GM23338 (cell line): ENCODE data around the gene GHDC. TPM values are rescaled to one million over a fixed set of nuclear protein-coding genes. Genes with fewer than 3 reads are reported as not detected.

Experiments
- ATAC-seq: fragments of 200-7000 bp; cut with Tn5 transposase; 3 replicates; pipeline ENCODE4 v1.9.1; 2020
- DNase-seq: peaks from one replicate; pipeline ENCODE4 v3.0.0-alpha.2; 2015; ENCODE audit warnings: low spot score
- H2AFZ ChIP-seq: fragments of 200-600 bp; sonication (generic); 2 replicates; pipeline ENCODE4 v1.8.0; 2016; ENCODE audit warnings: antibody characterized with exemption, mild to moderate bottlenecking, moderate library complexity
- H3F3A ChIP-seq: fragments of 200-600 bp; sonication (generic); replicated peaks from 2 replicates; pipeline ENCODE4 v1.8.0; 2017; ENCODE audit warnings: antibody characterized with exemption, mixed run types, low read depth
- H3K27ac ChIP-seq: fragments of 200-600 bp; sonication (generic); 2 replicates; pipeline ENCODE4 v1.6.1; 2016; ENCODE audit warnings: low read depth
- H3K27me3 ChIP-seq: fragments of 200-600 bp; sonication (generic); 2 replicates; pipeline ENCODE4 v1.8.0; 2016; ENCODE audit warnings: mild to moderate bottlenecking, mixed run types, moderate library complexity; ENCODE audit not compliant: insufficient read depth
- H3K36me3 ChIP-seq: fragments of 200-600 bp; sonication (generic); 2 replicates; pipeline ENCODE4 v1.8.0; 2016; ENCODE audit warnings: mild to moderate bottlenecking; ENCODE audit not compliant: insufficient read depth
- H3K4me1 ChIP-seq: fragments of 200-600 bp; sonication (generic); 2 replicates; pipeline ENCODE4 v1.8.0; 2016; ENCODE audit warnings: mild to moderate bottlenecking, moderate library complexity; ENCODE audit not compliant: insufficient read depth
- H3K4me2 ChIP-seq: fragments of 200-600 bp; sonication (generic); 2 replicates; pipeline ENCODE4 v1.7.1; 2017; ENCODE audit warnings: mixed run types
- H3K4me3 ChIP-seq: fragments of 200-600 bp; sonication (generic); 2 replicates; pipeline ENCODE4 v1.6.1; 2016; ENCODE audit warnings: mixed run types
- H3K79me2 ChIP-seq: fragments of 200-600 bp; sonication (generic); replicated peaks from 2 replicates; pipeline ENCODE4 v1.8.0; 2017; ENCODE audit warnings: mild to moderate bottlenecking; ENCODE audit not compliant: insufficient read depth
- H3K9me2 ChIP-seq: fragments of 200-600 bp; sonication (generic); 2 replicates; pipeline ENCODE4 v1.8.0; 2017; ENCODE audit not compliant: insufficient read depth
- H4K20me1 ChIP-seq: fragments of 200-600 bp; sonication (generic); replicated peaks from 2 replicates; pipeline ENCODE4 v1.8.0; 2017; ENCODE audit warnings: mild to moderate bottlenecking; ENCODE audit not compliant: insufficient read depth
- H3K27ac Mint-ChIP-seq: 2 replicates; pipeline ENCODE4 v1.8.0; 2020; ENCODE audit warnings: inconsistent platforms, mild to moderate bottlenecking, moderate library complexity, mixed read lengths
- H3K27me3 Mint-ChIP-seq: 3 replicates; pipeline ENCODE4 v1.8.0; 2022; ENCODE audit warnings: low read depth, mild to moderate bottlenecking, moderate library complexity, mixed read lengths, inconsistent platforms; ENCODE audit not compliant: insufficient read depth, poor library complexity
- H3K36me3 Mint-ChIP-seq: 3 replicates; pipeline ENCODE4 v1.8.0; 2021; ENCODE audit warnings: low read depth, mild to moderate bottlenecking, inconsistent platforms, moderate library complexity, mixed read lengths
- H3K4me1 Mint-ChIP-seq: 3 replicates; pipeline ENCODE4 v1.8.0; 2020; ENCODE audit warnings: mild to moderate bottlenecking, inconsistent platforms, mixed read lengths
- H3K4me3 Mint-ChIP-seq: 3 replicates; pipeline ENCODE4 v1.8.0; 2021; ENCODE audit warnings: moderate library complexity, mild to moderate bottlenecking, inconsistent platforms, mixed read lengths
- H3K9me3 Mint-ChIP-seq: 3 replicates; pipeline ENCODE4 v1.8.0; 2020; ENCODE audit warnings: moderate library complexity, mild to moderate bottlenecking, inconsistent platforms, mixed read lengths
- CREB1 ChIP-seq: fragments of 250-450 bp; sonication (Bioruptor Pico); IDR thresholded peaks from 2 replicates; pipeline ENCODE4 v1.5.0; 2020; ENCODE audit warnings: low read depth, mild to moderate bottlenecking, moderate library complexity
- CTCF ChIP-seq, 2 experiments: fragments of 200-600 bp in 1 of 2; sonication (generic) in 1 of 2; conservative IDR thresholded peaks; 2 replicates each; pipeline versions ENCODE4 v1.5.1 to v1.6.1; 2016 to 2017; ENCODE audit warnings: antibody characterized with exemption in 2 of 2, low read depth in 2 of 2, mild to moderate bottlenecking in 2 of 2, moderate library complexity in 1 of 2
- EZH2 ChIP-seq: fragments of 200-600 bp; sonication (generic); IDR thresholded peaks from one replicate; pipeline ENCODE4 v1.8.0; 2017; ENCODE audit warnings: antibody characterized with exemption, mild to moderate bottlenecking, low read depth; ENCODE audit not compliant: unreplicated experiment
- EZH2phosphoT487 ChIP-seq: fragments of 200-600 bp; sonication (generic); IDR thresholded peaks from one replicate; pipeline ENCODE4 v1.8.1; 2018; ENCODE audit warnings: antibody characterized with exemption; ENCODE audit not compliant: unreplicated experiment
- JUNB ChIP-seq: IDR thresholded peaks from one replicate; pipeline ENCODE4 v1.6.1; 2016; ENCODE audit warnings: antibody characterized with exemption; ENCODE audit not compliant: unreplicated experiment
- NANOG ChIP-seq: IDR thresholded peaks from 2 replicates; pipeline ENCODE4 v1.6.1; 2016; ENCODE audit warnings: antibody characterized with exemption, borderline replicate concordance
- REST ChIP-seq: IDR thresholded peaks from one replicate; pipeline ENCODE4 v1.6.1; 2018; ENCODE audit warnings: antibody characterized with exemption; ENCODE audit not compliant: unreplicated experiment
- STAT1 ChIP-seq: IDR thresholded peaks from one replicate; pipeline ENCODE4 v1.6.1; 2016; ENCODE audit warnings: antibody characterized with exemption; ENCODE audit not compliant: unreplicated experiment
- ZNF331 ChIP-seq: fragments of 250-450 bp; sonication (Bioruptor Pico); IDR thresholded peaks from 2 replicates; pipeline ENCODE4 v1.5.0; 2020; ENCODE audit warnings: low read depth, mild to moderate bottlenecking, moderate library complexity
- polyA plus RNA-seq: library from polyadenylated mRNA; unstranded; fragments of >200 nt; fragmentation: Nextera tagmentation; extraction: Ambion mirVana; gene quantifications from 2 replicates; pipeline ENCODE4 v1.2.1, GENCODE V29; 2016
- total RNA-seq: library from RNA; depleted of rRNA; stranded (reverse); fragments of >200 nt; shearing (Covaris generic); gene quantifications from 2 replicates; pipeline ENCODE4 v1.2.3, GENCODE V29; 2014

The GHDC gene
- total and polyA plus RNA-seq, 2 experiments from 2014 or later, result 4.0 to 13.8 TPM

GRCh38 chr17:42191275-42191608 is 3.1 kb downstream of the GHDC start:
- DNase-seq, result peak; percentile 22

GRCh38 chr17:42190491-42191274 is 3.6 kb downstream of the GHDC start:
- no peak overlapping the region for H2AFZ ChIP-seq
- peaks cover 7% of the 10 kb centered on the region; the same call in 1 of the 2 replicates for H3K27me3 ChIP-seq
- H3K4me3 ChIP-seq, result no peak overlapping the region
- H3K36me3 ChIP-seq, result no peaks in the 10 kb centered on the region
- peaks cover 19% of the 10 kb centered on the region for H3K4me1 Mint-ChIP-seq
- H3K27me3 Mint-ChIP-seq, result peaks cover 16% of the 10 kb centered on the region
- H3K9me2 ChIP-seq, result no peaks in the 10 kb centered on the region
- H3K27ac Mint-ChIP-seq, result no peak overlapping the region
- no peak for DNase-seq
- no peak overlapping the region for H3K27ac ChIP-seq
- H3K4me2 ChIP-seq, result no peak overlapping the region
- H4K20me1 ChIP-seq, result no peaks in the 10 kb centered on the region
- no peak for ATAC-seq
- H3K4me1 ChIP-seq, result peaks cover 8% of the 10 kb centered on the region
- no peaks in the 10 kb centered on the region for H3K36me3 Mint-ChIP-seq
- no peaks in the 10 kb centered on the region for H3K9me3 Mint-ChIP-seq
- 0 out of 2 replicates have a peak, but pooled peaks cover 2% of the 10 kb centered on the region for H3F3A ChIP-seq
- no peaks in the 10 kb centered on the region for H3K79me2 ChIP-seq
- H3K4me3 Mint-ChIP-seq, result no peak overlapping the region
- TF ChIP-seq REST, result no peak
- no peak for TF ChIP-seq ZNF331
- TF ChIP-seq JUNB, result no peak
- TF ChIP-seq EZH2phosphoT487, result no peak
- no peak for TF ChIP-seq CTCF (conservative IDR thresholded peaks at IDR 0.05; ENCODE audit: low read depth in 2 of 2)
- no peak for TF ChIP-seq NANOG
- TF ChIP-seq STAT1, result no peak
- TF ChIP-seq CREB1 (CRISPR knock-in tag), result no peak
- no peak for TF ChIP-seq EZH2

More at GRCh38 chr17:42191275-42191608, 3.1 kb downstream of the GHDC start:
- Mint-ChIP-seq H3K9me3 (no peaks in the 10 kb centered on the region), H3K36me3 (no peaks in the 10 kb centered on the region), H3K4me3 (no peak overlapping the region), H3K27ac (no peak overlapping the region), H3K27me3 (peaks cover 16% of the 10 kb centered on the region), H3K4me1 (peaks cover 15% of the 10 kb centered on the region)
- Histone ChIP-seq H3K36me3 (no peaks in the 10 kb centered on the region), H3K27ac (no peak overlapping the region), H3K79me2 (no peaks in the 10 kb centered on the region), H3K4me1 (peaks cover 5% of the 10 kb centered on the region), H3F3A (0 out of 2 replicates have a peak, but pooled peaks cover 2% of the 10 kb centered on the region), H4K20me1 (no peaks in the 10 kb centered on the region), H3K4me2 (no peak overlapping the region), H3K27me3 (peaks cover 2% of the 10 kb centered on the region; the same call in 1 of the 2 replicates), H3K9me2 (no peaks in the 10 kb centered on the region), H2AFZ (no peak overlapping the region), H3K4me3 (no peak overlapping the region)
- no peak for TF ChIP-seq JUNB
- no peak for ATAC-seq
